Nephron progenitor cell (in vitro differentiated cells): ENCODE data around the gene SNHG17.
"Not testable (repeated sequence)": the region's sequence is repeated elsewhere in the genome, so short reads cannot be mapped to it uniquely, and the experiment has no call there.

Source experiments
- DNase-seq: peaks from one replicate; pipeline ENCODE4 v3.0.0; 2021
- H3K27ac Mint-ChIP-seq: 2 replicates; pipeline ENCODE4 v1.8.0; 2021; ENCODE audit warnings: mild to moderate bottlenecking, moderate library complexity, mixed read lengths
- H3K27me3 Mint-ChIP-seq: 2 replicates; pipeline ENCODE4 v1.8.0; 2021; ENCODE audit warnings: mild to moderate bottlenecking, low read depth, mixed read lengths; ENCODE audit not compliant: poor library complexity
- H3K36me3 Mint-ChIP-seq: 2 replicates; pipeline ENCODE4 v1.8.0; 2021; ENCODE audit warnings: low read depth, mixed read lengths
- H3K4me1 Mint-ChIP-seq: 2 replicates; pipeline ENCODE4 v1.8.0; 2021; ENCODE audit warnings: mixed read lengths
- H3K4me3 Mint-ChIP-seq: 2 replicates; pipeline ENCODE4 v1.8.0; 2021; ENCODE audit warnings: mild to moderate bottlenecking, moderate library complexity, mixed read lengths
- H3K9me3 Mint-ChIP-seq: 2 replicates; pipeline ENCODE4 v1.8.0; 2021; ENCODE audit warnings: mild to moderate bottlenecking, moderate library complexity, mixed read lengths
- CTCF ChIP-seq: fragments of 200-600 bp; sonication (generic); IDR thresholded peaks from 2 replicates; pipeline ENCODE4 v1.5.0; 2021; ENCODE audit warnings: antibody characterized with exemption

The SNHG17 gene

GRCh38 chr20:38471987-38472512 lies 36.9 kb upstream of the SNHG17 start:
- Mint-ChIP-seq H3K36me3 (no peaks in the 10 kb centered on the region), H3K4me3 (peak overlapping the region; percentile 89), H3K9me3 (no peaks in the 10 kb centered on the region), H3K4me1 (peaks cover 37% of the 10 kb centered on the region), H3K27me3 (peaks cover 42% of the 10 kb centered on the region), H3K27ac (peak overlapping the region; percentile 10)
- no peak for DNase-seq
- no peak for TF ChIP-seq CTCF

- no peaks in the 10 kb centered on the region for H3K36me3 Mint-ChIP-seq
- no peak overlapping the region for H3K4me3 Mint-ChIP-seq
- H3K27me3 Mint-ChIP-seq: peaks cover 47% of the 10 kb centered on the region
These were observed 36.1 kb upstream of the SNHG17 start for GRCh38 chr20:38471245-38471644.

GRCh38 chr20:38466983-38467382 lies 31.9 kb upstream of the SNHG17 start:
- H3K36me3 Mint-ChIP-seq: no peaks in the 10 kb centered on the region

More at GRCh38 chr20:38471245-38471644, 36.1 kb upstream of the SNHG17 start:
- no peaks in the 10 kb centered on the region for H3K9me3 Mint-ChIP-seq
- no peak for TF ChIP-seq CTCF
- peaks cover 35% of the 10 kb centered on the region for H3K4me1 Mint-ChIP-seq
- no peak overlapping the region for H3K27ac Mint-ChIP-seq
- DNase-seq: no peak

DNA sequence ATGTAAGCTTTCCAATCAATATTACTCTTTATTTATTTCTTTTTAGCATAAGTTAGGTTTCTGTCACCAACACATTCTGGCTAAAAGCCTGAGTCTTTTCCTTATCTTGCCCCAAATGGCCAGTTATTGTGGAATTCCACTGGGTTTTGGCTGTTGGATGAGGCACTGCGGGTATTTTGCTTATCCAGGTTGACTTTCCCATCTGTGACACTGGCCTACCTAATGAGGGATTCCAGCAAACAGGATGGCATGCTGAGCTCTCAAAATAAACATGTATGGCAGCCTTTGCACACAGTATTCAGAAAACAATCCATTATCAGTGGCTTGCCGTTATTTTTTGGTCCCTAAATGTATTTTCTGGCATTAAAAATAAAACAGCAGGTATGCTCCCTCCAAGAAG lies 31.0 kb upstream of the SNHG17 start:
- no peaks in the 10 kb centered on the region for H3K36me3 Mint-ChIP-seq
- H3K4me1 Mint-ChIP-seq: no peaks in the 10 kb centered on the region
- no peak overlapping the region for H3K27ac Mint-ChIP-seq
- no peak for TF ChIP-seq CTCF
- no peak overlapping the region for H3K4me3 Mint-ChIP-seq
- DNase-seq: no peak
- H3K9me3 Mint-ChIP-seq: peaks cover 4% of the 10 kb centered on the region
- H3K27me3 Mint-ChIP-seq: peaks cover 38% of the 10 kb centered on the region

More at GRCh38 chr20:38466983-38467382, 31.9 kb upstream of the SNHG17 start:
- no peak for TF ChIP-seq CTCF
- DNase-seq: no peak
- Mint-ChIP-seq H3K27ac (no peak overlapping the region), H3K9me3 (peaks cover 4% of the 10 kb centered on the region), H3K27me3 (peaks cover 47% of the 10 kb centered on the region), H3K4me3 (no peak overlapping the region), H3K4me1 (peaks cover 4% of the 10 kb centered on the region)

DNA sequence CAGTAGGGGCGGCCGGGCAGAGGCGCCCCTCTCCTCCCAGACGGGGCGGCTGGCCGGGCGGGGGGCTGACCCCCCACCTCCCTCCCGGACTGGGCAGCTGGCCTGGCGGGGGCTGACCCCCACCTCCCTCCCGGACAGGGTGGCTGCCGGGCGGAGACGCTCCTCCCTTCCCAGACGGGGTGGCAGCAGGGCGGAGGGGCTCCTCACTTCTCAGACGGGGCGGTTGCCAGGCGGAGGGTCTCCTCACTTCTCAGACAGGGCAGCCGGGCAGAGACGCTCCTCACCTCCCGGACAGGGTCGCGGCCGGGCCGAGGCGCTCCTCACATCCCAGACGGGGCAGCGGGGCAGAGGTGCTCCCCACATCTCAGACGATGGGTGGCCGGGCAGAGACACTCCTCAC lies 26.4 kb upstream of the SNHG17 start:
- DNase-seq, H3K36me3 Mint-ChIP-seq, H3K4me3 Mint-ChIP-seq, H3K4me1 Mint-ChIP-seq, H3K27ac Mint-ChIP-seq: not testable (repeated sequence)
- H3K9me3 Mint-ChIP-seq: peaks cover 11% of the 10 kb centered on the region
- H3K27me3 Mint-ChIP-seq: peaks cover 13% of the 10 kb centered on the region

GRCh38 chr20:38461167-38461566 lies 26.0 kb upstream of the SNHG17 start:
- H3K36me3 Mint-ChIP-seq, H3K27ac Mint-ChIP-seq, H3K4me3 Mint-ChIP-seq, H3K4me1 Mint-ChIP-seq, DNase-seq: not testable (repeated sequence)
- peaks cover 12% of the 10 kb centered on the region for H3K27me3 Mint-ChIP-seq
- peaks cover 11% of the 10 kb centered on the region for H3K9me3 Mint-ChIP-seq

- Mint-ChIP-seq H3K27ac (peak overlapping the region; percentile 54), H3K9me3 (peaks cover 11% of the 10 kb centered on the region), H3K27me3 (peaks cover 12% of the 10 kb centered on the region)
- not testable (repeated sequence) for H3K4me1 Mint-ChIP-seq, H3K36me3 Mint-ChIP-seq, DNase-seq, H3K4me3 Mint-ChIP-seq
These were observed 25.5 kb upstream of the SNHG17 start for GRCh38 chr20:38460631-38461030.
